ENCODE results near the gene SCT.

DNA sequence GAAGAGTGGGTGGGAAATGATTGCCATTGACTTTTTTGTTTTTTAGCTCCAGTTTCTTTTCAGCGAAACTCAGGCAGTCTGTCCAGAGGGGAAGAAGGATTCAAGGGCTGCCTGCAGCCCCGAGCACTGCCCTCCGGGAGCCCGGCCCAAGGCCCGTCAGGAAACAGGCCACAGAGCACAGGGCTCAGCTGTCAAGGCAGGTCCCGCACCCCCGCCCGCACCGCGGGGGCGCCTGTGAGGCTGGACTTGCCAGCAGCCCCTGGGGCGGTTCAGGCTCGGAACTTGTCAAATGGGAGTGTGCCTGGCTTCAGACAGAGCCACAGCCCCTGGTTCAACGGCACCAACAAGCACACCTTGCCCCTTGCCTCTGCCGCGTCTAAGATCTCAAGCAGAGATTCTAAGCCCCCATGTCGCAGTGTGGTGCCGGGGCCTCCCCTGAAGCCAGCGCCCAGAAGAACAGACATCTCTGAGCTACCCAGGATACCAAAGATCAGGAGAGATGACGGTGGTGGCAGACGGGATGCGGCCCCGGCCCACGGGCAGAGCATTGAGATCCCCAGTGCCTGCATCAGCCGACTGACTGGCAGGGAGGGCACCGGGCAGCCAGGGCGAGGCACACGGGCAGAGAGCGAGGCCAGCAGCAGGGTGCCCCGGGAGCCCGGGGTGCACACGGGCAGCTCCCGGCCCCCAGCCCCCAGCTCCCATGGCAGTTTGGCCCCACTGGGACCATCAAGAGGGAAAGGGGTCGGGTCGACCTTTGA is 19.8 kb downstream of the SCT start:
- TF ChIP-seq, protein P1, sequence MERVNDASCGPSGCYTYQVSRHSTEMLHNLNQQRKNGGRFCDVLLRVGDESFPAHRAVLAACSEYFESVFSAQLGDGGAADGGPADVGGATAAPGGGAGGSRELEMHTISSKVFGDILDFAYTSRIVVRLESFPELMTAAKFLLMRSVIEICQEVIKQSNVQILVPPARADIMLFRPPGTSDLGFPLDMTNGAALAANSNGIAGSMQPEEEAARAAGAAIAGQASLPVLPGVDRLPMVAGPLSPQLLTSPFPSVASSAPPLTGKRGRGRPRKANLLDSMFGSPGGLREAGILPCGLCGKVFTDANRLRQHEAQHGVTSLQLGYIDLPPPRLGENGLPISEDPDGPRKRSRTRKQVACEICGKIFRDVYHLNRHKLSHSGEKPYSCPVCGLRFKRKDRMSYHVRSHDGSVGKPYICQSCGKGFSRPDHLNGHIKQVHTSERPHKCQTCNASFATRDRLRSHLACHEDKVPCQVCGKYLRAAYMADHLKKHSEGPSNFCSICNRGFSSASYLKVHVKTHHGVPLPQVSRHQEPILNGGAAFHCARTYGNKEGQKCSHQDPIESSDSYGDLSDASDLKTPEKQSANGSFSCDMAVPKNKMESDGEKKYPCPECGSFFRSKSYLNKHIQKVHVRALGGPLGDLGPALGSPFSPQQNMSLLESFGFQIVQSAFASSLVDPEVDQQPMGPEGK (CRISPR knock-in tag; IDR thresholded peaks at IDR 0.05; ENCODE audit: borderline replicate concordance) = no peak
- TF ChIP-seq ARNTL (CRISPR knock-in tag; IDR thresholded peaks at IDR 0.05; ENCODE audit: borderline replicate concordance, low read depth) = no peak
- no peak for TF ChIP-seq ESRRG (CRISPR knock-in tag; IDR thresholded peaks at IDR 0.05)
- no peak for TF ChIP-seq RARB (CRISPR knock-in tag; IDR thresholded peaks at IDR 0.05)

Measured in SK-N-SH treated with all-trans-retinoic acid at 6 μM for 48 hours (cell line).